ENCODE measurements around the gene ARL6IP4. TPM values are rescaled to one million over a fixed set of nuclear protein-coding genes. Genes with fewer than 3 reads are reported as not detected.

ARL6IP4 gene
- total RNA-seq, 1 donor from 2014 or later = 289 TPM

DNA sequence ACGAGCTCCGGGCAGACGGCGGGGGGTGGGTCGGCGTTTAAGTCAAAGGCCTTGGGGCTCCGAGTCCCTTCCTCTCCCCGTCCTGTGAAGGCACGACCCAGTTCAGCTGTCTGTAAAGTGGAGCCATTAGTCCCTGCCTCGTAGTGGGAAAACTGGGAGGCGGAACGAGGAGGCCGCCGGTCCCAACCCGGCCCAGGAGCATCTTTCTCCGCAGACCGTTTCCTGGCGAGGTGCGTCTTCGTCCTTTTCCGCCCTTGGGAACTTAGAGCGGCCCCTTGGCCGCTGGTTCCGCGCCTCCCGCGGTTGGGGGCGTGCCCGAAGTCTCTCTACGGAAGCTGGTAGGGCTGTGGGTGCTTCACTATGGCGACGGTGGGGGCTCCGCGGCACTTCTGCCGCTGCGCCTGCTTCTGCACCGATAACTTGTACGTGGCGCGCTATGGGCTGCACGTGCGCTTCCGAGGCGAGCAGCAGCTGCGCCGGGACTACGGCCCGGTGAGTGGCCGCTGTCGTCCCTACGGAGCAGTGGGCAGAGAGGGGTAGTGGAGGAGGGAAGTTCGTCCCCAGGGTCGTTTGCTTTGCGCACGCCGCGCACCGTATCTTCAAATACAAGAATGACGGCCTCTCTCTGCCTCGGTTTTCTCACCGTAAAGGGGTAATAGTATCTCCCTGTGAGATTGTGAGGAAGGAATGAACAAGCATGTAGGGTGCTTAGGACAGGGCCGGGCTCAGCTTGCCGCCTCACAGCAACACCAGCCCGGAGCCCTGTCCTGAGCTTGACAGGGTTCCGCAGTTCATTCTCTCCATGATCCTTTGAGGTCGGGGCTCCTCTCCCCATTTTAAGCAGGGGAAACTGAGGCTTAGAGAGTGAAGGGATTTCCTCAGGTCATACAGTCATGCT, 5.3 kb upstream of the ARL6IP4 start, which contains the start of gene OGFOD2:
OGFOD2 (plus strand) TSS at position 353 of the 898 bp plus-strand sequence; CDS start at position 361, 8 bp downstream.
- H3K27me3 ChIP-seq (ENCODE audit: control insufficient read depth, insufficient read depth, low read length) = no peaks in the 10 kb centered on the region
- DNase-seq (ENCODE audit: low read depth) = peak; percentile 37
- no peaks in the 10 kb centered on the region for H3K36me3 ChIP-seq (ENCODE audit: control insufficient read depth, insufficient read depth, low read length)
- TF ChIP-seq, protein P1, sequence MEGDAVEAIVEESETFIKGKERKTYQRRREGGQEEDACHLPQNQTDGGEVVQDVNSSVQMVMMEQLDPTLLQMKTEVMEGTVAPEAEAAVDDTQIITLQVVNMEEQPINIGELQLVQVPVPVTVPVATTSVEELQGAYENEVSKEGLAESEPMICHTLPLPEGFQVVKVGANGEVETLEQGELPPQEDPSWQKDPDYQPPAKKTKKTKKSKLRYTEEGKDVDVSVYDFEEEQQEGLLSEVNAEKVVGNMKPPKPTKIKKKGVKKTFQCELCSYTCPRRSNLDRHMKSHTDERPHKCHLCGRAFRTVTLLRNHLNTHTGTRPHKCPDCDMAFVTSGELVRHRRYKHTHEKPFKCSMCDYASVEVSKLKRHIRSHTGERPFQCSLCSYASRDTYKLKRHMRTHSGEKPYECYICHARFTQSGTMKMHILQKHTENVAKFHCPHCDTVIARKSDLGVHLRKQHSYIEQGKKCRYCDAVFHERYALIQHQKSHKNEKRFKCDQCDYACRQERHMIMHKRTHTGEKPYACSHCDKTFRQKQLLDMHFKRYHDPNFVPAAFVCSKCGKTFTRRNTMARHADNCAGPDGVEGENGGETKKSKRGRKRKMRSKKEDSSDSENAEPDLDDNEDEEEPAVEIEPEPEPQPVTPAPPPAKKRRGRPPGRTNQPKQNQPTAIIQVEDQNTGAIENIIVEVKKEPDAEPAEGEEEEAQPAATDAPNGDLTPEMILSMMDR (IDR thresholded peaks at IDR 0.05; ENCODE audit: insufficient read depth, low read length, poor library complexity, severe bottlenecking) = no peak
- peak within 1 kb of the TSS; percentile 96 for H3K4me3 ChIP-seq (ENCODE audit: low read depth, low read length)

DNA sequence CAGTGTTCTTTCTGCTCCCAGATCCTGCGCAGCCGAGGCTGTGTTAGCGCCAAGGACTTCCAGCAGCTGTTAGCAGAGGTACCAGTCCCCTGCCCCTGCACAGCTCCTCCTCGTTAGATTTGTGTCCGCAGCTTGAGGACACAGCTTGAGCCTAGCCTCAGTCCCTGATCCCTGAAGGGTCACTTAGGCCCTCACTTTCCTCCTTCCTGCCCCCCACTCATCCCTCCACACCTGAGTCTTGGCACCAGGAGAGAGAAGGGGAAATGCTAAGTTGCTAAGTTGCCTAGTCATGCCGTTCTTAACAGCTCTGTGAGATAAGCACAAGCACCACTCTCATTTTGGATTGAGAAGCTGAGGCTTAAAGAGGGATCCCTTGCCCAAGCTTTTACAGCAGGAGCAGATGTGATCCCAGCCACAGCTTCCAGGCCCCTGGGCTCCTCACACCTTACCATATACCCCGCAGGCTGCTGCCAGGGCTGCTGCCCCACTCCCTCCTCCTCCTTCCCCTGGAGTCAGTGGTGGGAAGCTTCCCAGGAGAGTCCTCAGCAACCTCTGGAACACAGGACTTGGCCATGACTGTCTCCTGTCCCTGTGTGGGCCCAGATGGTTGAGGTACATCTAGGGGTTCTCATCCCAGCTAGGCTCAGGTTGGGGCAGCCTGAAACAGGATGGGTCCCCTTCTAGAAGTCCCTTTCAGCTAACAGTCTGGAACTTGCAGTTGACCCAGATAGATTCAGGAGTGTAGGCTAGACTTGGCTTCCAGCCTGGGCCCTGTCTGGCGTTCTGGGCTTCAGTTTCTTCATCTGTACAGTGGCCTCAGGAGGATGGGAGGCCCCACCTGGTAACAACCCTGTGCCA, 4.5 kb upstream of the ARL6IP4 start:
- DNase-seq (ENCODE audit: low read depth) = no peak
- TF ChIP-seq, protein P1 (IDR thresholded peaks at IDR 0.05; ENCODE audit: insufficient read depth, low read length, poor library complexity, severe bottlenecking) = no peak
- H3K4me3 ChIP-seq (ENCODE audit: low read depth, low read length) = peak overlapping the region; percentile 96

DNA sequence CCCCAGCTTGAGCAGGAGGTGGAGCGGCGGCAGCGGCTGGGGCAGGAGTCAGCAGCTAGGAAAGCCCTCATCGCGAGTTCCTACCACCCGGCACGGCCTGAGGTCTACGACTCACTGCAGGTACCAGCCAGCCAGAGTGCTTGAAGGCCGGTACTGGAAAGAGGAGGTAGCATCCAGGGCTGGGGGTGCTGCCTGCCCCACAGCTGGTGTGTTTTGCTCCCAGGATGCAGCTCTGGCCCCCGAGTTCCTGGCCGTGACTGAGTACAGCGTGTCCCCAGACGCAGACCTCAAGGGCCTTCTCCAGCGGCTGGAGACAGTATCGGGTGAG, 3.9 kb upstream of the ARL6IP4 start:
- TF ChIP-seq, protein P1 (IDR thresholded peaks at IDR 0.05; ENCODE audit: insufficient read depth, low read length, poor library complexity, severe bottlenecking) = no peak
- no peaks in the 10 kb centered on the region for H3K36me3 ChIP-seq (ENCODE audit: control insufficient read depth, insufficient read depth, low read length)
- no peaks in the 10 kb centered on the region for H3K27me3 ChIP-seq (ENCODE audit: control insufficient read depth, insufficient read depth, low read length)
- no peak for DNase-seq (ENCODE audit: low read depth)
- no peak overlapping the region for H3K4me3 ChIP-seq (ENCODE audit: low read depth, low read length)

More for the DNA sequence above, 4.5 kb upstream of the ARL6IP4 start:
- no peaks in the 10 kb centered on the region for H3K27me3 ChIP-seq (ENCODE audit: control insufficient read depth, insufficient read depth, low read length)
- H3K36me3 ChIP-seq (ENCODE audit: control insufficient read depth, insufficient read depth, low read length) = no peaks in the 10 kb centered on the region

DNA sequence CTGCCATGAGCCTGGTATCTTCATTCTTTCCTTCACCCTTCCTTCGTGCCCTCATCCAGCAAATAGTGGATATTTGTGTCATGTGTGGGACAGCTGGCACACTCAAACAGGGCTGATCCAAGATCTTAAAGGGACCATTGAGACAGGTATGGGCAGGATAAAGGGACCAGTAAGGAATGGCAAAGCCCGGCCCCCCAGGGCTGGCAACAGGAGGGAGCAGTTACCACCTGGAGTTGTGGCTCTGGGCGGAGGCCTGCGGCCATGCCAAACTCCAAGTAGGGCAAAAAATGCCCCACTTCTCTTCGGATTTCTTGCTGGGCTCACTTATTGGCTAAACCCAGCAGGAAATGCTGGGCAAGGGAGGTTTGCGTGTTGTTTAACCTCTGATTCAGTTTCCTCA, 3.3 kb upstream of the ARL6IP4 start:
- TF ChIP-seq, protein P1 (IDR thresholded peaks at IDR 0.05; ENCODE audit: insufficient read depth, low read length, poor library complexity, severe bottlenecking) = no peak
- no peak for DNase-seq (ENCODE audit: low read depth)
- Histone ChIP-seq H3K4me3 (ENCODE audit: low read depth, low read length) (no peak overlapping the region), H3K36me3 (ENCODE audit: control insufficient read depth, insufficient read depth, low read length) (no peaks in the 10 kb centered on the region), H3K27me3 (ENCODE audit: control insufficient read depth, insufficient read depth, low read length) (no peaks in the 10 kb centered on the region)

DNA sequence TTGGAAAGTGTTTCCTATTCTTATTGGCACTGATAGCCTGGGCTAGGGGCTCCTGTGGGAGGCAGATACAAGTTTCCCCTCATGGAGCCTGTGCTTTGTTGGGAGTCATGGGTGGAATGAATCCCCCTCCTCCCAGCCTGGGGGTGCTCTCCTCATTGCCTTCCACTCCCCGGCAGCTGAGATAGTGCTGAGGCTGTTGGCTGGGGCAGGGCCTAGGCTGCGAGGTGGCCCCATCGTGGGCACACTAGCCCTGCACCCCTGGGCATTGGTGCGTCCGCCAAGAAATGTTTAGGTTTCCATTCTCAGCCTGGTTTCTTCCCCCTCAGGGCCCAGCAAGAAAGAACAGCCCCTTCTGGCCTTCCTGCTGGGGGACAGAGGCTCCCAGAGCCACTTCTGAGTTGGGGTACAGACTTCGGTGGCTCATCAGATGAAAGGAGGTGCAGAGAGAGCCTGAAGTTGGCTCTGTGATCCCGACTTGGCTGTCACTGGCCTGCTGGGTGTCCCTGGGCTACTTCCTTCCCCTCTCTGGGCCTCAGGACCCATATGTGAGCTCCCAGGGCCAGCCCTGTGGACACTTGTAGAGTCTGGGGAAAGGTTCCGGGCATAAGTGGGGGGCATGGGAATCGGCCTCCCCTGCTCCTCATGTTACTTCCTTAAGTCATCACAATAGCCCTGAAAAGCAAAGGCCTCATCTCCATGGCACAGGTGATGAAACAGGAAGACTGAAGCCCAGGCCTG, 2.7 kb upstream of the ARL6IP4 start:
- DNase-seq (ENCODE audit: low read depth) = no peak
- Histone ChIP-seq H3K36me3 (ENCODE audit: control insufficient read depth, insufficient read depth, low read length) (no peaks in the 10 kb centered on the region), H3K27me3 (ENCODE audit: control insufficient read depth, insufficient read depth, low read length) (no peaks in the 10 kb centered on the region), H3K4me3 (ENCODE audit: low read depth, low read length) (no peak overlapping the region)
- TF ChIP-seq, protein P1 (IDR thresholded peaks at IDR 0.05; ENCODE audit: insufficient read depth, low read length, poor library complexity, severe bottlenecking) = no peak
